ENCODE measurements around the gene JAKMIP2. TPM values are rescaled to one million over a fixed set of nuclear protein-coding genes. Genes with fewer than 3 reads are reported as not detected.
"Not testable (repeated sequence)": the region's sequence is repeated elsewhere in the genome, so short reads cannot be mapped to it uniquely, and the experiment has no call there.

The JAKMIP2 gene
- total RNA-seq (1 to 10 TPM; 2.4 to 4.1 TPM), total RNA-seq (20.3 to 27.3 reads per million in 2 donors)

GRCh38 chr5:147782110-147783028 lies at the start of gene JAKMIP2:
Gene JAKMIP2 (minus strand): TSS chr5:147782728. CDS start chr5:147671806, 110,922 bp downstream.
- Mint-ChIP-seq H3K4me1 (peaks cover 19% of the 10 kb centered on the region), H3K27me3 (no peaks in the 10 kb centered on the region), H3K27ac (peak within 1 kb of the TSS; percentile 96), H3K36me3 (ENCODE audit: low read depth) (no peaks in the 10 kb centered on the region), H3K4me3 (peak within 1 kb of the TSS; percentile 92)
- DNase-seq (peak; percentile 50 to 63 (median 63)), ATAC-seq (peak; percentile 96)
- no peaks in the 10 kb centered on the region for H3K9me3 ChIP-seq (ENCODE audit: control insufficient read depth, low read length, poor library complexity, severe bottlenecking)

GRCh38 chr5:147831465-147831864 lies 48.9 kb upstream of the JAKMIP2 start, which contains the start of gene SPINK1:
Gene SPINK1 (minus strand): TSS chr5:147831671. CDS start chr5:147831577, 94 bp downstream.
- DNase-seq: no peak
- H3K36me3 Mint-ChIP-seq (ENCODE audit: low read depth): no peaks in the 10 kb centered on the region
- H3K4me1 Mint-ChIP-seq: no peaks in the 10 kb centered on the region
- H3K27me3 Mint-ChIP-seq: peaks cover 36% of the 10 kb centered on the region
- no peak within 1 kb of the TSS for H3K4me3 Mint-ChIP-seq
- no peaks in the 10 kb centered on the region for H3K9me3 ChIP-seq (ENCODE audit: control insufficient read depth, low read length, poor library complexity, severe bottlenecking)
- H3K27ac Mint-ChIP-seq: no peak within 1 kb of the TSS
- ATAC-seq: no peak

GRCh38 chr5:147830035-147830434 lies 47.5 kb upstream of the JAKMIP2 start:
- no peaks in the 10 kb centered on the region for H3K36me3 Mint-ChIP-seq (ENCODE audit: low read depth)
- ATAC-seq (no peak), DNase-seq (no peak)
- no peaks in the 10 kb centered on the region for H3K9me3 ChIP-seq (ENCODE audit: control insufficient read depth, low read length, poor library complexity, severe bottlenecking)
- no peak overlapping the region for H3K27ac Mint-ChIP-seq
- no peak overlapping the region for H3K4me3 Mint-ChIP-seq
- peaks cover 27% of the 10 kb centered on the region for H3K27me3 Mint-ChIP-seq
- H3K4me1 Mint-ChIP-seq: no peaks in the 10 kb centered on the region

GRCh38 chr5:147827017-147827416 lies 44.5 kb upstream of the JAKMIP2 start:
- H3K4me3 Mint-ChIP-seq; DNase-seq; H3K27ac Mint-ChIP-seq; H3K36me3 Mint-ChIP-seq (ENCODE audit: low read depth); H3K4me1 Mint-ChIP-seq; H3K9me3 ChIP-seq (ENCODE audit: control insufficient read depth, low read length, poor library complexity, severe bottlenecking); ATAC-seq: not testable (repeated sequence)
- peaks cover 18% of the 10 kb centered on the region for H3K27me3 Mint-ChIP-seq

GRCh38 chr5:147826361-147826760 lies 43.8 kb upstream of the JAKMIP2 start:
- Mint-ChIP-seq H3K27me3 (peaks cover 23% of the 10 kb centered on the region), H3K36me3 (ENCODE audit: low read depth) (no peaks in the 10 kb centered on the region), H3K4me1 (no peaks in the 10 kb centered on the region), H3K4me3 (no peak overlapping the region), H3K27ac (no peak overlapping the region)
- ATAC-seq: no peak
- H3K9me3 ChIP-seq (ENCODE audit: control insufficient read depth, low read length, poor library complexity, severe bottlenecking): no peaks in the 10 kb centered on the region
- DNase-seq: no peak

GRCh38 chr5:147822686-147823491 lies 40.4 kb upstream of the JAKMIP2 start:
- H3K4me3 Mint-ChIP-seq: no peak overlapping the region
- ATAC-seq (peak; percentile 86), DNase-seq (peak in 1 of 3 donors; percentile 20)
- H3K9me3 ChIP-seq (ENCODE audit: control insufficient read depth, low read length, poor library complexity, severe bottlenecking): no peaks in the 10 kb centered on the region
- H3K36me3 Mint-ChIP-seq (ENCODE audit: low read depth): no peaks in the 10 kb centered on the region
- peaks cover 10% of the 10 kb centered on the region for H3K27me3 Mint-ChIP-seq
- no peaks in the 10 kb centered on the region for H3K4me1 Mint-ChIP-seq
- no peak overlapping the region for H3K27ac Mint-ChIP-seq

GRCh38 chr5:147822222-147822621 lies 39.7 kb upstream of the JAKMIP2 start:
- not testable (repeated sequence) for H3K36me3 Mint-ChIP-seq (ENCODE audit: low read depth); DNase-seq; H3K4me3 Mint-ChIP-seq; ATAC-seq; H3K4me1 Mint-ChIP-seq; H3K9me3 ChIP-seq (ENCODE audit: control insufficient read depth, low read length, poor library complexity, severe bottlenecking); H3K27ac Mint-ChIP-seq
- H3K27me3 Mint-ChIP-seq: peaks cover 17% of the 10 kb centered on the region

- ATAC-seq: no peak
- no peaks in the 10 kb centered on the region for H3K36me3 Mint-ChIP-seq (ENCODE audit: low read depth)
- H3K27ac Mint-ChIP-seq: no peak overlapping the region
- DNase-seq: no peak
- peaks cover 17% of the 10 kb centered on the region for H3K27me3 Mint-ChIP-seq
- no peak overlapping the region for H3K4me3 Mint-ChIP-seq
- no peaks in the 10 kb centered on the region for H3K9me3 ChIP-seq (ENCODE audit: control insufficient read depth, low read length, poor library complexity, severe bottlenecking)
- no peaks in the 10 kb centered on the region for H3K4me1 Mint-ChIP-seq
Measured at GRCh38 chr5:147821766-147822165, 39.2 kb upstream of the JAKMIP2 start.

GRCh38 chr5:147819261-147819770 lies 36.8 kb upstream of the JAKMIP2 start:
- Mint-ChIP-seq H3K27ac (no peak overlapping the region), H3K36me3 (ENCODE audit: low read depth) (no peaks in the 10 kb centered on the region), H3K4me3 (no peak overlapping the region), H3K4me1 (no peaks in the 10 kb centered on the region), H3K27me3 (peaks cover 17% of the 10 kb centered on the region)
- no peak for DNase-seq
- ATAC-seq: no peak
- no peaks in the 10 kb centered on the region for H3K9me3 ChIP-seq (ENCODE audit: control insufficient read depth, low read length, poor library complexity, severe bottlenecking)

GRCh38 chr5:147818290-147818689 lies 35.8 kb upstream of the JAKMIP2 start:
- H3K27ac Mint-ChIP-seq: no peak overlapping the region
- no peaks in the 10 kb centered on the region for H3K4me1 Mint-ChIP-seq
- H3K4me3 Mint-ChIP-seq: no peak overlapping the region
- DNase-seq (no peak), ATAC-seq (no peak)
- H3K9me3 ChIP-seq (ENCODE audit: control insufficient read depth, low read length, poor library complexity, severe bottlenecking): no peaks in the 10 kb centered on the region
- peaks cover 17% of the 10 kb centered on the region for H3K27me3 Mint-ChIP-seq
- no peaks in the 10 kb centered on the region for H3K36me3 Mint-ChIP-seq (ENCODE audit: low read depth)

GRCh38 chr5:147813696-147814095 lies 31.2 kb upstream of the JAKMIP2 start:
- Mint-ChIP-seq H3K4me1 (no peaks in the 10 kb centered on the region), H3K36me3 (ENCODE audit: low read depth) (no peaks in the 10 kb centered on the region), H3K4me3 (no peak overlapping the region), H3K27ac (no peak overlapping the region), H3K27me3 (peaks cover 8% of the 10 kb centered on the region)
- no peaks in the 10 kb centered on the region for H3K9me3 ChIP-seq (ENCODE audit: control insufficient read depth, low read length, poor library complexity, severe bottlenecking)
- no peak for ATAC-seq
- no peak for DNase-seq

GRCh38 chr5:147809830-147810666 lies 27.5 kb upstream of the JAKMIP2 start:
- Mint-ChIP-seq H3K4me1 (peaks cover 5% of the 10 kb centered on the region), H3K27me3 (no peaks in the 10 kb centered on the region), H3K36me3 (ENCODE audit: low read depth) (no peaks in the 10 kb centered on the region), H3K4me3 (no peak overlapping the region), H3K27ac (no peak overlapping the region)
- DNase-seq (no peak), ATAC-seq (no peak)
- H3K9me3 ChIP-seq (ENCODE audit: control insufficient read depth, low read length, poor library complexity, severe bottlenecking): no peaks in the 10 kb centered on the region
